ENCODE data around the gene MEP1A. TPM values are rescaled to one million over a fixed set of nuclear protein-coding genes. Genes with fewer than 3 reads are reported as not detected.
"Not testable (repeated sequence)": the region's sequence is repeated elsewhere in the genome, so short reads cannot be mapped to it uniquely, and the experiment has no call there.

The MEP1A gene
- total and polyA plus RNA-seq, 8 donors: 0.43 to 15.6 (median 9.8) TPM; not detected in 5

- H3K4me1 ChIP-seq: no peaks in the 10 kb centered on the region
- intact Hi-C loops (cut with DNase I; ENCODE audit: low total_unique reads): no loop called here
- no peaks in the 10 kb centered on the region for H3K36me3 ChIP-seq
- H3K27me3 ChIP-seq: no peaks in the 10 kb centered on the region
- 59 to 81% (median 69%) methylated on average over 1 of the region's 1 CpG for WGBS, 5 donors
- no peak overlapping the region for H3K4me3 ChIP-seq
- peak overlapping the region in 2 of 5 donors; percentile 35 to 57 for H3K27ac ChIP-seq
- TF ChIP-seq POLR2A (IDR thresholded peaks at IDR 0.05): no peak
- TF ChIP-seq POLR2AphosphoS5 (IDR thresholded peaks at IDR 0.05): no peak
- TF ChIP-seq EP300 (IDR thresholded peaks at IDR 0.05): no peak
- TF ChIP-seq CTCF (IDR thresholded peaks at IDR 0.05): no peak
- no peaks in the 10 kb centered on the region for H3K9me3 ChIP-seq
- no peak for DNase-seq
Measured at GRCh38 chr6:46773201-46773855, 19.9 kb upstream of the MEP1A start.

GRCh38 chr6:46774736-46775135 lies 18.5 kb upstream of the MEP1A start:
- H3K36me3 ChIP-seq; H3K27ac ChIP-seq; H3K27me3 ChIP-seq; H3K4me1 ChIP-seq; intact Hi-C loops (cut with DNase I; ENCODE audit: low total_unique reads); H3K9me3 ChIP-seq; H3K4me3 ChIP-seq; DNase-seq: not testable (repeated sequence)
- 83 to 100% (median 96%) methylated on average over 1 to 24 of the region's 24 CpGs for WGBS, 5 donors

- Histone ChIP-seq H3K27me3 (no peaks in the 10 kb centered on the region), H3K4me1 (no peaks in the 10 kb centered on the region), H3K36me3 (no peaks in the 10 kb centered on the region), H3K27ac (no peak overlapping the region), H3K4me3 (no peak overlapping the region), H3K9me3 (no peaks in the 10 kb centered on the region)
- no peak for TF ChIP-seq EP300 (IDR thresholded peaks at IDR 0.05)
- no peak for TF ChIP-seq CTCF (IDR thresholded peaks at IDR 0.05)
- no peak for TF ChIP-seq POLR2A (IDR thresholded peaks at IDR 0.05)
- no peak for TF ChIP-seq POLR2AphosphoS5 (IDR thresholded peaks at IDR 0.05)
- intact Hi-C loops (cut with DNase I; ENCODE audit: low total_unique reads): no loop called here
- WGBS, 5 donors: 86 to 94% (median 92%) methylated on average over 5 of the region's 5 CpGs
- DNase-seq: no peak
Measured at GRCh38 chr6:46776070-46776712, 17.0 kb upstream of the MEP1A start.

GRCh38 chr6:46777476-46778346 lies 15.5 kb upstream of the MEP1A start:
- 81 to 86% (median 82%) methylated on average over 12 of the region's 12 CpGs for WGBS, 5 donors
- H3K9me3 ChIP-seq: no peaks in the 10 kb centered on the region
- no peaks in the 10 kb centered on the region for H3K4me1 ChIP-seq
- H3K27me3 ChIP-seq: no peaks in the 10 kb centered on the region
- no peak for TF ChIP-seq EP300 (IDR thresholded peaks at IDR 0.05)
- no peak for TF ChIP-seq POLR2AphosphoS5 (IDR thresholded peaks at IDR 0.05)
- no peak for TF ChIP-seq POLR2A (IDR thresholded peaks at IDR 0.05)
- no peak for TF ChIP-seq CTCF (IDR thresholded peaks at IDR 0.05)
- H3K36me3 ChIP-seq: no peaks in the 10 kb centered on the region
- H3K4me3 ChIP-seq: no peak overlapping the region
- intact Hi-C loops (cut with DNase I; ENCODE audit: low total_unique reads): no loop called here
- DNase-seq: no peak
- H3K27ac ChIP-seq: no peak overlapping the region
